Measurements from ENCODE around the gene DIAPH3.

DNA sequence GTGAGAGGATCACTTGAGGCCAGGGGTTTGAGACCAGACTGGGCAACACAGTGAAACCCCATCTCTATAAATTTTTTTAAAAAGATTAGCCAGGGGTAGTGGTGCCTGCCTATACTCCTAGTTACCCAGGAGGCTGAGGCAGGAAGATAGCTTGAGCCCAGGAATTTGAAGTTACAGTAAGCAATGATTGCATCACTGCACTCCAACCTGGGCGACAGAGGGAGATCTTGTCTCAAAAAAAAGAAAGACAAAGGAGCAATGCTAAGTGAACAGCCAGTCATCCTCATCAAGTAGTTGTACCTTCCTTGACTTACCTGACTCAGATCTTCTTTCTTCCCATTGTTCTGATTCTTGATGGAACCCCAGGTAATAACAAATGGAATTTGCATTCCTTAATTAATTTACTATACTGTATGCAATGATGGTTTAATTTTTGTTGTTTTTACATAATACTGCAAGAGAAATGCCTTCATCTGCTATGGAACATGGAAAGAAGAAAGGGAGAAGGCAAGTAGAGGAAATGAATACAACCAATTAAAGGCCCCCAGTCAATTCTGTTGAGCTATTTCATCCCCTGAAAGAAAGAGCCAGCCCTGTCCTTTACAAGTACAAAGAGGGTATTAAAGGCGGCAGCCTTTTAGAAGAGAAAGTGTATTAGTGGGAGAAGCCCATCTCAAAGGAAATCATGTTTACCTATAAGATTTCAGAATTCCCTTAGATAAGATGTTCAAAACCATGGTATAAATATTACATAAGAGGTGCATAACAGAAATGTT, 316.7 kb downstream of the DIAPH3 start:
- no peak for TF ChIP-seq POLR2AphosphoS5 (IDR thresholded peaks at IDR 0.05)
- TF ChIP-seq, protein P1, sequence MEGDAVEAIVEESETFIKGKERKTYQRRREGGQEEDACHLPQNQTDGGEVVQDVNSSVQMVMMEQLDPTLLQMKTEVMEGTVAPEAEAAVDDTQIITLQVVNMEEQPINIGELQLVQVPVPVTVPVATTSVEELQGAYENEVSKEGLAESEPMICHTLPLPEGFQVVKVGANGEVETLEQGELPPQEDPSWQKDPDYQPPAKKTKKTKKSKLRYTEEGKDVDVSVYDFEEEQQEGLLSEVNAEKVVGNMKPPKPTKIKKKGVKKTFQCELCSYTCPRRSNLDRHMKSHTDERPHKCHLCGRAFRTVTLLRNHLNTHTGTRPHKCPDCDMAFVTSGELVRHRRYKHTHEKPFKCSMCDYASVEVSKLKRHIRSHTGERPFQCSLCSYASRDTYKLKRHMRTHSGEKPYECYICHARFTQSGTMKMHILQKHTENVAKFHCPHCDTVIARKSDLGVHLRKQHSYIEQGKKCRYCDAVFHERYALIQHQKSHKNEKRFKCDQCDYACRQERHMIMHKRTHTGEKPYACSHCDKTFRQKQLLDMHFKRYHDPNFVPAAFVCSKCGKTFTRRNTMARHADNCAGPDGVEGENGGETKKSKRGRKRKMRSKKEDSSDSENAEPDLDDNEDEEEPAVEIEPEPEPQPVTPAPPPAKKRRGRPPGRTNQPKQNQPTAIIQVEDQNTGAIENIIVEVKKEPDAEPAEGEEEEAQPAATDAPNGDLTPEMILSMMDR (IDR thresholded peaks at IDR 0.05), result no peak
- TF ChIP-seq POLR2A (IDR thresholded peaks at IDR 0.05), result no peak

Data from prostate gland (tissue), 2 donors.